Caco-2 (cell line): ENCODE measurements around the gene SIAH2. TPM values are rescaled to one million over a fixed set of nuclear protein-coding genes. Genes with fewer than 3 reads are reported as not detected.

Experiments used
- BruUV-seq: library from RNA; stranded (reverse); fragments of 400-500 nt; replicated peaks from 2 replicates; lab custom pipeline; 2021; lab: Mats Ljungman, UMichigan
- CTCF ChIA-PET: fragments of 300-600 bp; sonication (Branson Sonifier 250); formaldehyde crosslinking; loops from one replicate; lab custom pipeline; 2022; ENCODE audit warnings: antibody characterized with exemption; lab: Charles Lee
- POLR2A ChIA-PET: fragments of 300-600 bp; sonication (Branson Sonifier 250); formaldehyde crosslinking; loops from one replicate; lab custom pipeline; 2022; ENCODE audit warnings: antibody characterized with exemption; lab: Charles Lee
- DNase-seq, 2 experiments: peaks; one replicate each; pipeline versions ENCODE4 v3.0.0 to v3.0.0-alpha.2; 2020 to 2022
- H3K27me3 ChIP-seq: replicated peaks from 2 replicates; pipeline ENCODE4 v1.6.0; 2011; ENCODE audit warnings: low read length; ENCODE audit not compliant: control insufficient read depth, insufficient read depth
- H3K36me3 ChIP-seq: 2 replicates; pipeline ENCODE4 v1.5.1; 2011; ENCODE audit warnings: low read length; ENCODE audit not compliant: control insufficient read depth, insufficient read depth
- H3K4me1 ChIP-seq: fragments of 250-450 bp; sonication (Bioruptor Pico); 2 replicates; pipeline ENCODE4 v1.5.1; 2020; ENCODE audit warnings: mild to moderate bottlenecking
- H3K4me3 ChIP-seq: 2 replicates; pipeline ENCODE4 v1.5.1; 2011; ENCODE audit warnings: low read depth, mild to moderate bottlenecking, control low read depth, low read length
- H3K9me3 ChIP-seq: fragments of 250-450 bp; sonication (Bioruptor Pico); 2 replicates; pipeline ENCODE4 v1.5.1; 2020; ENCODE audit warnings: mild to moderate bottlenecking, moderate library complexity
- H3K27ac Mint-ChIP-seq: one replicate; pipeline ENCODE4 v1.8.0; 2022; ENCODE audit warnings: mixed read lengths; ENCODE audit not compliant: unreplicated experiment
- H3K27me3 Mint-ChIP-seq: one replicate; pipeline ENCODE4 v1.8.0; 2022; ENCODE audit warnings: mixed read lengths; ENCODE audit not compliant: insufficient read depth, unreplicated experiment
- H3K36me3 Mint-ChIP-seq: one replicate; pipeline ENCODE4 v1.8.0; 2022; ENCODE audit warnings: mild to moderate bottlenecking, mixed read lengths; ENCODE audit not compliant: insufficient read depth, unreplicated experiment
- H3K4me1 Mint-ChIP-seq: one replicate; pipeline ENCODE4 v1.8.0; 2022; ENCODE audit warnings: low read depth, mixed read lengths; ENCODE audit not compliant: unreplicated experiment
- H3K4me3 Mint-ChIP-seq: one replicate; pipeline ENCODE4 v1.8.0; 2022; ENCODE audit warnings: mild to moderate bottlenecking, moderate library complexity, mixed read lengths; ENCODE audit not compliant: unreplicated experiment
- H3K9me3 Mint-ChIP-seq: one replicate; pipeline ENCODE4 v1.8.0; 2022; ENCODE audit warnings: mixed read lengths; ENCODE audit not compliant: unreplicated experiment
- CTCF ChIP-seq, 2 experiments: fragments of 200-600 bp in 1 of 2; IDR thresholded peaks; 1 replicate in 1 of 2; 2 replicates in 1 of 2; pipeline versions ENCODE4 v1.5.1 to v1.8.0; 2011 to 2022; ENCODE audit warnings: antibody characterized with exemption in 1 of 2, control low read depth in 1 of 2, inconsistent platforms in 1 of 2, low read depth in 1 of 2, low read length in 1 of 2, mild to moderate bottlenecking in 1 of 2, moderate library complexity in 1 of 2; ENCODE audit not compliant: insufficient read depth in 1 of 2, severe bottlenecking in 1 of 2, unreplicated experiment in 1 of 2
- intact Hi-C: fragments of 100-400 bp; cut with micrococcal nuclease; formaldehyde crosslinking; loops from one replicate; pipeline ENCODE4 v1.10.0; 2022; ENCODE audit not compliant: unreplicated experiment
- total RNA-seq: library from RNA; stranded (reverse); gene quantifications from 2 replicates; pipeline ENCODE4 v1.2.3, GENCODE V29; 2022

The SIAH2 gene
- total RNA-seq, 1 experiment from 2014 or later = 25.6 TPM

GRCh38 chr3:150744919-150745211 lies 18.1 kb downstream of the SIAH2 start:
- Mint-ChIP-seq H3K9me3 (no peaks in the 10 kb centered on the region), H3K4me3 (no peak overlapping the region), H3K27me3 (no peaks in the 10 kb centered on the region), H3K4me1 (no peaks in the 10 kb centered on the region), H3K36me3 (peaks cover 31% of the 10 kb centered on the region), H3K27ac (no peak overlapping the region)
- Histone ChIP-seq H3K9me3 (no peaks in the 10 kb centered on the region), H3K36me3 (no peaks in the 10 kb centered on the region), H3K4me1 (peaks cover 5% of the 10 kb centered on the region), H3K27me3 (no peaks in the 10 kb centered on the region), H3K4me3 (no peak overlapping the region)
- CTCF ChIA-PET = no interaction called here
- POLR2A ChIA-PET = no interaction called here
- no peak for TF ChIP-seq CTCF (IDR thresholded peaks at IDR 0.05; ENCODE audit: insufficient read depth in 1 of 2, low read depth in 1 of 2, low read length in 1 of 2, severe bottlenecking in 1 of 2, unreplicated experiment in 1 of 2)
- no peak for DNase-seq
- BruUV-seq = no TSS peak
- intact Hi-C loops = no loop called here

GRCh38 chr3:150744041-150744918 lies 18.7 kb downstream of the SIAH2 start:
- POLR2A ChIA-PET = no interaction called here

GRCh38 chr3:150743508-150743907 lies 19.5 kb downstream of the SIAH2 start:
- no peak for TF ChIP-seq CTCF (IDR thresholded peaks at IDR 0.05; ENCODE audit: insufficient read depth in 1 of 2, low read depth in 1 of 2, low read length in 1 of 2, severe bottlenecking in 1 of 2, unreplicated experiment in 1 of 2)
- intact Hi-C loops = no loop called here
- Histone ChIP-seq H3K4me1 (peaks cover 18% of the 10 kb centered on the region), H3K36me3 (no peaks in the 10 kb centered on the region), H3K9me3 (no peaks in the 10 kb centered on the region), H3K4me3 (no peak overlapping the region), H3K27me3 (no peaks in the 10 kb centered on the region)
- BruUV-seq = no TSS peak
- Mint-ChIP-seq H3K9me3 (no peaks in the 10 kb centered on the region), H3K36me3 (peaks cover 33% of the 10 kb centered on the region), H3K4me3 (no peak overlapping the region), H3K27ac (no peak overlapping the region), H3K4me1 (no peaks in the 10 kb centered on the region), H3K27me3 (no peaks in the 10 kb centered on the region)
- ChIA-PET POLR2A (no interaction called here), CTCF (no interaction called here)
- no peak for DNase-seq

More at GRCh38 chr3:150744041-150744918, 18.7 kb downstream of the SIAH2 start:
- intact Hi-C loops = no loop called here
- Mint-ChIP-seq H3K27me3 (no peaks in the 10 kb centered on the region), H3K27ac (no peak overlapping the region), H3K36me3 (peaks cover 33% of the 10 kb centered on the region), H3K4me1 (no peaks in the 10 kb centered on the region), H3K9me3 (no peaks in the 10 kb centered on the region), H3K4me3 (no peak overlapping the region)
- Histone ChIP-seq H3K27me3 (no peaks in the 10 kb centered on the region), H3K4me3 (no peak overlapping the region), H3K4me1 (peaks cover 10% of the 10 kb centered on the region), H3K9me3 (no peaks in the 10 kb centered on the region), H3K36me3 (no peaks in the 10 kb centered on the region)
- DNase-seq = no peak
- TF ChIP-seq CTCF (IDR thresholded peaks at IDR 0.05; ENCODE audit: insufficient read depth in 1 of 2, low read depth in 1 of 2, low read length in 1 of 2, severe bottlenecking in 1 of 2, unreplicated experiment in 1 of 2) = no peak
- BruUV-seq = no TSS peak
- CTCF ChIA-PET = no interaction called here
